Epithelial cell of esophagus (primary cell): ENCODE data around the gene OTOP2.

ENCODE experiments used
- DNase-seq: peaks from one replicate; pipeline ENCODE4 v3.0.0; 2010; ENCODE audit warnings: low read depth
- H3K4me3 ChIP-seq: 2 replicates; pipeline ENCODE4 v1.5.1; 2011; ENCODE audit warnings: mild to moderate bottlenecking, low read length, control low read depth
- CTCF ChIP-seq: IDR thresholded peaks from 2 replicates; pipeline ENCODE4 v1.5.1; 2011; ENCODE audit warnings: low read depth, mild to moderate bottlenecking, low read length, control low read depth, inconsistent platforms; ENCODE audit not compliant: insufficient read depth; ENCODE audit errors: missing control alignments

The OTOP2 gene

GRCh38 chr17:74892974-74893911, 30.8 kb upstream of the OTOP2 start, which contains the start of gene FADS6:
FADS6 (minus strand) TSS chr17:74893633; CDS start chr17:74893595, 38 bp downstream.
- DNase-seq: no peak
- peak within 1 kb of the TSS; percentile 34 for H3K4me3 ChIP-seq
- TF ChIP-seq CTCF: no peak

- no peak overlapping the region for H3K4me3 ChIP-seq
- no peak for TF ChIP-seq CTCF
- DNase-seq: no peak
Measured at GRCh38 chr17:74893936-74894671, 30.0 kb upstream of the OTOP2 start.

GRCh38 chr17:74898376-74898946, 25.6 kb upstream of the OTOP2 start:
- peak; percentile 87 for DNase-seq
- H3K4me3 ChIP-seq: no peak overlapping the region
- no peak for TF ChIP-seq CTCF

GRCh38 chr17:74900208-74900607, 23.9 kb upstream of the OTOP2 start:
- TF ChIP-seq CTCF: no peak
- no peak for DNase-seq
- H3K4me3 ChIP-seq: no peak overlapping the region

GRCh38 chr17:74901353-74902135, 22.5 kb upstream of the OTOP2 start:
- no peak overlapping the region for H3K4me3 ChIP-seq
- TF ChIP-seq CTCF: no peak

GRCh38 chr17:74903034-74903433, 21.0 kb upstream of the OTOP2 start:
- no peak overlapping the region for H3K4me3 ChIP-seq
- no peak for TF ChIP-seq CTCF
- no peak for DNase-seq

More at GRCh38 chr17:74901353-74902135, 22.5 kb upstream of the OTOP2 start:
- DNase-seq: no peak
